Measurements from ENCODE around the gene TMEM140. TPM values are rescaled to one million over a fixed set of nuclear protein-coding genes. Genes with fewer than 3 reads are reported as not detected.
"Not testable (repeated sequence)": the region's sequence is repeated elsewhere in the genome, so short reads cannot be mapped to it uniquely, and the experiment has no call there.

TMEM140 gene
- total RNA-seq, 1 donor from 2014 or later = not detected

DNA sequence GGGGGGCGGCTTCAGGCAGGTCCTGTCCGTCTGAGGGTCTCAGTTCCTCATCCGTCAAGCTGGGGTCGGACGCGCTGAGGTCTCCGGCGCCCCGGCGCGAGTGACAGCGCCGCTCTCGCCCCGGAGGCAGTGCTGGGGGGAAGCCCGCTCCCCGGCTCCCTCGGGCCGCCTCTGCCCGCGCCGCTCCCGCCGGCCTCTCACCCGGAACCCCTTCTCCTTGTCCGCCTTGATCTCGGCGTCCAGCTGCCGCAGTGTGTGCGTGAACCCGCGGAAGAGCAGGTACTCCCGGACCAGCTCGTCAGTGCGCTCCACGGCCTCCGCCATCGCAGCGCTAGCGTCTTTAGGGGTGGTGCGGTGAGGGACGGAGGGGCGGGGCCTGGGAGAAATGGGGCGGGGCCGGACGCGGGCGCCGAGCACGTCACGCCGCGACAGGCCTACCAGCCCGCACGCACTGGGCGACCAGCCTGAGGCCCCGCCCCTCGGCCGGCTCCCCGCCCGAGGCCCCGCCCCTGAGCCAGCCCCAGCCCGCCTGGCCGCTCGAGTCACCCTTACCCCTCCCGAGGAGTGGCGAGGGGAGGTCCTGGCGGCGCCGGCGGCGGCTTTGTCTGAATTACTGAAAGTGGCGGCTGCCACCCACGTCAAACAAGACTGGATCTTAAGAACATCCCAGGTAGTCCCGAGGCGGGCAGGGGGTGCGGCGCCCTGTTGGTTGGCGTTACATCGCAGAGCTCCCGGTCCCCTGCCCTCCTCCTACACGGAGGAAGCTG is 63.5 kb downstream of the TMEM140 start, which contains the start of gene WDR91:
Gene WDR91 (minus strand): TSS at position 348 of the 767 bp plus-strand sequence. CDS start 24 bp downstream, at position 324.
- Mint-ChIP-seq H3K4me1 (ENCODE audit: unreplicated experiment) (peaks cover 7% of the 10 kb centered on the region), H3K9me3 (ENCODE audit: unreplicated experiment) (no peaks in the 10 kb centered on the region), H3K4me3 (ENCODE audit: unreplicated experiment) (peak within 1 kb of the TSS; percentile 95), H3K27ac (ENCODE audit: unreplicated experiment) (peak within 1 kb of the TSS; percentile 94), H3K36me3 (ENCODE audit: unreplicated experiment) (peaks cover under 1% of the 10 kb centered on the region), H3K27me3 (ENCODE audit: unreplicated experiment) (no peaks in the 10 kb centered on the region)
- DNase-seq (ENCODE audit: extremely low spot score, unreplicated experiment) = peak; percentile 98
- TF ChIP-seq, protein P1, sequence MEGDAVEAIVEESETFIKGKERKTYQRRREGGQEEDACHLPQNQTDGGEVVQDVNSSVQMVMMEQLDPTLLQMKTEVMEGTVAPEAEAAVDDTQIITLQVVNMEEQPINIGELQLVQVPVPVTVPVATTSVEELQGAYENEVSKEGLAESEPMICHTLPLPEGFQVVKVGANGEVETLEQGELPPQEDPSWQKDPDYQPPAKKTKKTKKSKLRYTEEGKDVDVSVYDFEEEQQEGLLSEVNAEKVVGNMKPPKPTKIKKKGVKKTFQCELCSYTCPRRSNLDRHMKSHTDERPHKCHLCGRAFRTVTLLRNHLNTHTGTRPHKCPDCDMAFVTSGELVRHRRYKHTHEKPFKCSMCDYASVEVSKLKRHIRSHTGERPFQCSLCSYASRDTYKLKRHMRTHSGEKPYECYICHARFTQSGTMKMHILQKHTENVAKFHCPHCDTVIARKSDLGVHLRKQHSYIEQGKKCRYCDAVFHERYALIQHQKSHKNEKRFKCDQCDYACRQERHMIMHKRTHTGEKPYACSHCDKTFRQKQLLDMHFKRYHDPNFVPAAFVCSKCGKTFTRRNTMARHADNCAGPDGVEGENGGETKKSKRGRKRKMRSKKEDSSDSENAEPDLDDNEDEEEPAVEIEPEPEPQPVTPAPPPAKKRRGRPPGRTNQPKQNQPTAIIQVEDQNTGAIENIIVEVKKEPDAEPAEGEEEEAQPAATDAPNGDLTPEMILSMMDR (IDR thresholded peaks at IDR 0.05) = no peak

DNA sequence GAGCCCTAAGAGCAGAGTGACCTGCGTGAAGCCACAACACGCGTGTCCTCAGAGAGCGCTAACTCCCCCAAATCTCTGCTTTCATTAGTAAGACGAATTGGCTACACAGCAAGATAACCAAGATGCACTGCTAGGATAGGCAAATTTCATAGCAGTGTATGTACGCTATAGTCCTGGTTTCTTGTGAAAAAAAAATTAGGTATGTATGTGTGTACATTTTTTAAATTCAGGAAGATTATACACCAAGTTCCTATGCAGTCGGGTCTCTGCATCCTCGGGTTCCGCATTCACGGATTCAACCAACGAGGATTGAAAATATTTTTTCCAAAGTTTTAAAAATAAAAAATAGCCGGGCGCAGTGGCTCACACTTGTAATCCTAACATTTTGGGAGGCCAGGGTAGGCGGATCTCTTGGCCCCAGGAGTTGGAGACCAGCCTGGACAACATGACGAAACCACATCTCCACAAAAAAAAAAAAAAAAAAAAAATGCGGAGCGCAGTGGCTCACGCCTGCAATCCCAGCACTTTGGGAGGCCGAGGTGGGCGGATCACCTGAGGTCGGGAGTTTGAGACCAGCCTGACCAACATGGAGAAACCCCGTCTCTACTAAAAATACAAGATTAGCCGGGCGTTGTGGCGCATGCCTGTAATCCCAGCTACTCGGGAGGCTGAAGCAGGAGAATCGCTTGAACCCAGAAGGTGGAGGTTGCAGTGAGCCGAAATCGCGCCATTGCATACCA is 64.2 kb downstream of the TMEM140 start:
- H3K27ac Mint-ChIP-seq (ENCODE audit: unreplicated experiment) = peak overlapping the region; percentile 80
- DNase-seq (ENCODE audit: extremely low spot score, unreplicated experiment); H3K4me1 Mint-ChIP-seq (ENCODE audit: unreplicated experiment): not testable (repeated sequence)

DNA sequence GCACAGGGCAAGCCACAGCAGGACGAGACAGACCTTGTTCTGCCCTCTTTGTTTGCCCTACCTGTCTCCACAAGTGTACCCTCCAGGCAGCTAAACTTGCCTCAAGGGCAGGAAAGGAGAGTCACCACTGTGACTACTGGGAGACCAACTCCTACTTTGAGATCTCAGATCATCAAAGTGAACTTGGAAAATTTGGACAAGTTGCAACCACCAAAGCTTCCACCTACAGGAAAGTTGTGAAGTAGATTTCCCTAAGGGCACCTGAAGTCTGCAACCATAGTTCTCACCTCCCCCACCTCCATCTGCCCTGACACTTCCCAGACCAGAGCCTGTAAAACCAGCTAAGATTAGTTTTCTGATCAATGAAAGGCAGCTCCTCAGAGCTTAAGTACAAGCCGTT is 66.0 kb downstream of the TMEM140 start:
- Mint-ChIP-seq H3K4me1 (ENCODE audit: unreplicated experiment) (peaks cover 6% of the 10 kb centered on the region), H3K9me3 (ENCODE audit: unreplicated experiment) (no peaks in the 10 kb centered on the region), H3K27me3 (ENCODE audit: unreplicated experiment) (no peaks in the 10 kb centered on the region), H3K4me3 (ENCODE audit: unreplicated experiment) (no peak overlapping the region), H3K36me3 (ENCODE audit: unreplicated experiment) (no peaks in the 10 kb centered on the region), H3K27ac (ENCODE audit: unreplicated experiment) (no peak overlapping the region)
- DNase-seq (ENCODE audit: extremely low spot score, unreplicated experiment) = no peak
- TF ChIP-seq, protein P1 (IDR thresholded peaks at IDR 0.05) = no peak

More for the DNA sequence above, 64.2 kb downstream of the TMEM140 start:
- H3K9me3 Mint-ChIP-seq (ENCODE audit: unreplicated experiment); H3K27me3 Mint-ChIP-seq (ENCODE audit: unreplicated experiment); H3K36me3 Mint-ChIP-seq (ENCODE audit: unreplicated experiment): not testable (repeated sequence)
- peak overlapping the region; percentile 83 for H3K4me3 Mint-ChIP-seq (ENCODE audit: unreplicated experiment)

DNA sequence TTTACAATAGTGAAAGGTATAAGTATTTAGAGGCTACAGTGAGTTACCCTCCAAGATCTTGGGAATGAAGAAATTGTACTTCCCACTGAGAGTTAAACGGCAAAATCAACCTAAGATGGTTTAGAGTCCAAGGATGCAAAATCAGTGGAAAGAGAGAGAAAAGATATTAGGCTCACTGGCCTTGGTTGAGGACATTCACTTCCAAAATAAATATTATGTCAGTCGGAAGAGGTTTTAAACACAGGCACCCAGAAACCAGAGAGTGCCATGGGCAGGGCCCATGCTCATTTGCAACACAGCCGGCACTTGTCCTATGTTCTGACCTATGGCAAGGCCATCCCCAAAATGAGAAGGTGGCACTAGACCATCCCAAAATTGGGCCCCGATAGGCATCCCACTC is 67.3 kb downstream of the TMEM140 start:
- peaks cover 2% of the 10 kb centered on the region for H3K27me3 Mint-ChIP-seq (ENCODE audit: unreplicated experiment)
- no peak overlapping the region for H3K27ac Mint-ChIP-seq (ENCODE audit: unreplicated experiment)
- no peak overlapping the region for H3K4me3 Mint-ChIP-seq (ENCODE audit: unreplicated experiment)
- peaks cover 6% of the 10 kb centered on the region for H3K4me1 Mint-ChIP-seq (ENCODE audit: unreplicated experiment)
- no peaks in the 10 kb centered on the region for H3K36me3 Mint-ChIP-seq (ENCODE audit: unreplicated experiment)
- no peak for DNase-seq (ENCODE audit: extremely low spot score, unreplicated experiment)
- H3K9me3 Mint-ChIP-seq (ENCODE audit: unreplicated experiment) = no peaks in the 10 kb centered on the region
- TF ChIP-seq, protein P1 (IDR thresholded peaks at IDR 0.05) = no peak

DNA sequence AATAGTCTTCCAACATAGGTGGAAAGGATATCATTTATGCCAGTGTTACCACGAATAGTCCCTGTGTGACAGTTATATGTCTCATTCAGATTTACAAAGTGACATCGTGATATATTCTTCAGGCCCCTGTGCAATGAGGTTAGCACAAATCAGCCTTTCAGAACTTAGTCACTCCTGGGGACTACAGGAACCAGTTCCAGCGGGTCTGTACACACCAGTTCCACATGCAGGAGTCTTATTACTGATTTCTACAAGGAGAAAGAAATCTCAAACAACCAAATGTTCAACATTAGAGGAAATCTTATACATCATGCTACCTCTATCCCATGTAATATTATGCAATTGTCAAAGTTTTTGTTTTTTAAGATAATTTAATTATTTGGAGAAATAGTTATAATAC is 67.8 kb downstream of the TMEM140 start:
- TF ChIP-seq, protein P1 (IDR thresholded peaks at IDR 0.05) = no peak
- no peak for DNase-seq (ENCODE audit: extremely low spot score, unreplicated experiment)
- H3K4me1 Mint-ChIP-seq (ENCODE audit: unreplicated experiment) = peaks cover 5% of the 10 kb centered on the region

More for the DNA sequence above, 67.8 kb downstream of the TMEM140 start:
- H3K36me3 Mint-ChIP-seq (ENCODE audit: unreplicated experiment) = no peaks in the 10 kb centered on the region
- no peak overlapping the region for H3K27ac Mint-ChIP-seq (ENCODE audit: unreplicated experiment)
- no peaks in the 10 kb centered on the region for H3K9me3 Mint-ChIP-seq (ENCODE audit: unreplicated experiment)
- peaks cover 7% of the 10 kb centered on the region for H3K27me3 Mint-ChIP-seq (ENCODE audit: unreplicated experiment)
- H3K4me3 Mint-ChIP-seq (ENCODE audit: unreplicated experiment) = no peak overlapping the region

Small RNA genes lying within 50 kb of the gene (microRNA-seq; reads per million reads assigned to microRNA genes)
- gene MIR6509 (ENCODE audit: unreplicated experiment) = not detected

Other genes with a start within 250 kb of the TMEM140 start
- gene AGBL3, start 161.6 kb upstream of the TMEM140 start, total RNA-seq = 1.2 and 1.3 TPM in 2 replicates
- 38.6 and 39.1 TPM in 2 replicates for gene CYREN, start 22.6 kb downstream of the TMEM140 start, total RNA-seq
- 10.8 and 11.1 TPM in 2 replicates for gene WDR91, start 63.5 kb downstream of the TMEM140 start, total RNA-seq
- gene STRA8, start 85.8 kb downstream of the TMEM140 start, total RNA-seq = not detected in 2 replicates

Measured in osteocyte (in vitro differentiated cells).